ENCODE results near the gene CCDC3. TPM values are rescaled to one million over a fixed set of nuclear protein-coding genes. Genes with fewer than 3 reads are reported as not detected.

Gene CCDC3
- total RNA-seq, 1 donor from 2014 or later: 86.0 TPM

DNA sequence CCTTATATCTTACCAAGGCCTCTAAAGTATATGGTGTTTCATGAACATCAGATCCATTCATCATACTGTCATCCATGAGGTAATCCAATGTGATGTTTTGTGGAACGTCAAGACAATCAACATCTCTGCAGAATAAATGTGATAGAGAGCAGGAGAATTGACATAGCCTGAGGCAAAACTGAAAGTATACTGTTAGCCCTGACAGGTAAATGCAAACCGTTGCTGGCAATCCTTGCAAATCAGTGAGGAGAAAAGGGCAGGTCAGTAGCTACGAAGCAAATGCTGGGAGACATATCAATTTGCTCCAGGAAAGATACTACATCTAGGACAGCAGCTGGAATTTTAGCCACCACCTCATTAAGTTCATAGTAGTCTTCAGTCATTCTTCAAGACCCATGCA, 4.5 kb upstream of the CCDC3 start:
- no peaks in the 10 kb centered on the region for H3K27me3 ChIP-seq
- peaks cover 0 to 9% of the 10 kb centered on the region in 2 donors for H3K4me1 ChIP-seq
- intact Hi-C loops (cut with DNase I): no loop called here
- H3K4me3 ChIP-seq: no peak overlapping the region
- DNase-seq (ENCODE audit: low spot score in 2 of 2): no peak
- no peak for TF ChIP-seq CTCF (IDR thresholded peaks at IDR 0.05)
- no peaks in the 10 kb centered on the region for H3K9me3 ChIP-seq
- no peak overlapping the region for H3K27ac ChIP-seq
- H3K36me3 ChIP-seq: no peaks in the 10 kb centered on the region

DNA sequence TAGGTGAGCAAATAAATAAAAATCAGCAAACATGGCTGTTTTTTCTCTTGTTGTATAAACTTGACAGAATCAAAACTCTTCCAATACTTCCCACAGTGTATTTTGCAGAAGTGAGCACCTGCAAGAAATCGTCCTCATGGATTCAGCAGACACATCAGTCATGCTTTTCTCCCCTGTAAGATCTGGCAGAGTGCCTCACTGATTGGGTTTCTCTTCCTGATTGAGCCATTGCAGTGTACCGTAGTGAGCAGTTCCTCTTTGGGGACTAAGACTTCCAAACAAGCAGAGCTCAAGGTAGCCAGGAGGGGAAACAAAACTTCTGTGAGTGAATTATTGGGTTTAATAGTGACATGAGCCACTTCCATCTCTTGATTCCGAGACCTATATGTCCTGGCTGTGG, 2.2 kb upstream of the CCDC3 start:
- intact Hi-C loops (cut with DNase I): loop anchor here (2.0 to 5.0 kb wide), 2 partner anchors 97 to 281 kb away; partner anchors contain the start of gene OPTN
- DNase-seq (ENCODE audit: low spot score in 2 of 2): no peak

GRCh38 chr10:13003004-13003403, 1.5 kb upstream of the CCDC3 start:
- no peak overlapping the region for H3K4me3 ChIP-seq
- H3K4me1 ChIP-seq: peaks cover 0 to 9% of the 10 kb centered on the region in 2 donors
- H3K9me3 ChIP-seq: no peaks in the 10 kb centered on the region
- TF ChIP-seq CTCF (IDR thresholded peaks at IDR 0.05): no peak
- intact Hi-C loops (cut with DNase I): loop anchor here (2.0 to 5.0 kb wide), 2 partner anchors 98 to 281 kb away; partner anchors contain the start of gene OPTN
- no peaks in the 10 kb centered on the region for H3K27me3 ChIP-seq
- H3K36me3 ChIP-seq: peaks cover 0 to 1% of the 10 kb centered on the region in 2 donors
- H3K27ac ChIP-seq: no peak overlapping the region
- DNase-seq (ENCODE audit: low spot score in 2 of 2): no peak

More for the DNA sequence above, 2.2 kb upstream of the CCDC3 start:
- no peaks in the 10 kb centered on the region for H3K27me3 ChIP-seq
- no peaks in the 10 kb centered on the region for H3K9me3 ChIP-seq
- H3K27ac ChIP-seq: no peak overlapping the region
- peaks cover 0 to 9% of the 10 kb centered on the region in 2 donors for H3K4me1 ChIP-seq
- TF ChIP-seq CTCF (IDR thresholded peaks at IDR 0.05): no peak
- H3K4me3 ChIP-seq: no peak overlapping the region
- H3K36me3 ChIP-seq: no peaks in the 10 kb centered on the region

- no peak for DNase-seq (ENCODE audit: low spot score in 2 of 2)
- intact Hi-C loops (cut with DNase I): loop anchor here (1.0 to 5.0 kb wide), 4 partner anchors 97 to 280 kb away; partner anchors contain the start of gene OPTN
- no peak for TF ChIP-seq CTCF (IDR thresholded peaks at IDR 0.05)
- no peaks in the 10 kb centered on the region for H3K27me3 ChIP-seq
- H3K4me3 ChIP-seq: peak overlapping the region; percentile 68 to 75
- peaks cover 2 to 13% of the 10 kb centered on the region in 2 donors for H3K36me3 ChIP-seq
- H3K27ac ChIP-seq: peak overlapping the region in 1 of 2 donors; percentile 81
- peaks cover 0 to 9% of the 10 kb centered on the region in 2 donors for H3K4me1 ChIP-seq
- no peaks in the 10 kb centered on the region for H3K9me3 ChIP-seq
Observed at GRCh38 chr10:13001887-13002212, 337 bp upstream of the CCDC3 start.

- Histone ChIP-seq H3K4me1 (peaks cover 5 to 20% of the 10 kb centered on the region in 2 donors), H3K27me3 (no peaks in the 10 kb centered on the region), H3K4me3 (peak overlapping the region; percentile 68 to 75), H3K27ac (peak overlapping the region; percentile 70 to 81), H3K9me3 (no peaks in the 10 kb centered on the region), H3K36me3 (peaks cover 2 to 19% of the 10 kb centered on the region in 2 donors)
- no peak for TF ChIP-seq CTCF (IDR thresholded peaks at IDR 0.05)
- intact Hi-C loops (cut with DNase I): loop anchor here (2.0 to 5.0 kb wide), 2 partner anchors 96 to 278 kb away; no protein-coding TSS in a partner anchor
- no peak for DNase-seq (ENCODE audit: low spot score in 2 of 2)
Observed at GRCh38 chr10:13000431-13000830, 1.1 kb downstream of the CCDC3 start.
